ENCODE data around the gene LRRTM1. TPM values are rescaled to one million over a fixed set of nuclear protein-coding genes. Genes with fewer than 3 reads are reported as not detected.

Gene LRRTM1
- 7.2 TPM for total RNA-seq

DNA sequence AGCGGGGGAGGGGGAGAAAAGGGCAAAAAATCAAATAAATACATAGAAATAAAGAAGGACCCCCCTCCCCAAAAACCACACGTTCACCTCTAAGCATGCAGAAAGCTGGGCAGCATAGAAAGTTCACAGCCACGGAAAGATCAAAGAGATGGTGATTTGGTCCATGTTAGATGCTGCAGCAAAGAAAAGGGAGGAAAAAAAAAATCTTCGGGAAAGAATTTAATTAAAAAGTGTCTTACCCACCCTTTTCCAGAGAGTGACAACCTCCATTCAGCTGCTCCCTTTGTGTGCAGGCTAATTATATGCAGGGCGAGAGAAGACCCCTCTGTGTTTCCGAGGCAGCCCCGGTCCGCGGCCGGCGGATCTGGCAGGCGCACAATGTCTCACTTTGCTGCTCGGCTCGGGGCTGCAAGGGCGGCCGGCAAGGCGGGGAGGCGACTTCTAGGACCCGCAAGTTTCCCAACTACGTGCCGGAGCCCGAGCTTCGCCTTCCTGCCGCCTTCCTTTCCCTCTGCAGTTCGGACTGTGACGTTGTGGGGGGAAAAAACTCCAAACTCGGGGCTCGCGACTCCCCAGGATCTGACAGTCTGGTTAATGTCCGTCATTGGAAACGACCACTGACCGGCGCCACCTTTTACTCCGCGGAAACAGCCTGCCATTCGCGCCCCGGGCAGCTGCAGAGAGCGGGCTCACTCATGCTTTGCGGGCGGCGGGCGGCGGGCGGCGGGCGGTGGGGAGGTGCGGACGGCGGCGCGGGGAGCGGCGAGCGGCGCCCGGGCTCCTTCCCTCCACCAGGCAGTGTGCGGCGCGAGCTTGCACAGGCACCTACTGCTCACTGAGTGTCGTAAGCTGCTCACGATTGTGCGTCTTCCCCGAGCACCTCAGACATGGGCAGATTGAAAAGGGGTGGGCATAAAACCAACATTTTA is at the start of gene LRRTM1:
Gene LRRTM1, minus strand, starts transcription at position 844 of the 929 bp plus-strand sequence. CDS start 933 bp downstream, outside the sequence.
- no peak for ATAC-seq
- intact Hi-C loops (cut with DNase I) = no loop called here
- no peak for DNase-seq (ENCODE audit: low spot score)

DNA sequence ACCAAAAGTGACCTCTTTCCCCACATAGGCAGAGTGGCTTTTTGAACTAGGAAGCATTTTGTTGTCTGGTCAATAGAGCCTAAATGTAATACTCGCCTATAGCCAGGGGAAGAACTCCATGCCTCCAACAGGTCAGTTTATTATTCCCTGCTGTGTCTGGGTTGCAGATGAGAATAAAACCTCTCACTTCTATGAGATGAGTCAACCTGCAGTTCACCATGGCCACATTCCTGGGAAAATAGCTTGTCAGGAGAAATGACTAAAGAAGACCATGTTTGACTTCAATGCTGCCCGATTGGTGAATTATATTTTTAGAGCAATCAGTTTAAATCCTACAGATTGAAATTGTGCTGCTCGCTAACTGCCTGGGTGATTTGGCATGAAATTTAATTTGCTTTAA is 46.7 kb upstream of the LRRTM1 start:
- intact Hi-C loops (cut with DNase I) = no loop called here
- ATAC-seq (no peak), DNase-seq (ENCODE audit: low spot score) (no peak)

DNA sequence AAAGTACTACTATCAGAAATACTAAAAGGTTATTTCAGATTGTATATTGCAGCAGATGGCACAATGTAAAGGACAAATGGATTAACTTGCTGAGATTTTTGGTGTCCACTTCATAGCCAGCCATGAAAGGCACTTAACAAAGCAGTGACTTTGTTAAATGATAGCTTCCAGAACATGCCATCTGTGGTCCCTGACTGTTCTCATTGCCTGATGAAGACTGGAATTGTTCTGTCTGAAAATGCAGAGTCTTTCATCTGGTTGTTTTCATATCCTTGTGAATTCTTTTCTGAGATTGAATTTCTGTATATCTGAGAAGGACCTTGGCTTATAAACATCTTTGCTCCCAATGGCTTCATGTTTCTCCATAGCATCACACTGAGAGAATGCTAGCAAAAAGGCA is 44.4 kb upstream of the LRRTM1 start:
- intact Hi-C loops (cut with DNase I) = no loop called here
- DNase-seq (ENCODE audit: low spot score) (no peak), ATAC-seq (no peak)

DNA sequence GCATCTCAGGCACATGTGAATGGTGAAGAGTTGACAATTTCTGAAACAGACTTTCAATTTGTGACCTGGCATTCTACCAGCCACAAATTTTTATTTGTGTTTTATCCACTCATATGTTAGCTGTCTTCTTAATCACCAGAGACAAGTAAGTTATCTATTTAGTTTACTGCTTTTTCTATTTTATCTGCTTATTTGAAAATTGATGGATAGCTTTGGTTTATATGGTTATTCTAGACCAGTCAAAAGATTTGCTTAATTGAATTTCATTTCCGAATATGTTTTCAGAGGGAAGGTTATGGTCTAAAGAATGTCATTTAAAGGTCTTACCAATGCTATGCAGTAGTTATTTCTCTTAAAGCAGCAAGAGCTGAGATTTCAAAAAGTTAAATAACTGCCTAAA is 43.5 kb upstream of the LRRTM1 start:
- DNase-seq (ENCODE audit: low spot score) (no peak), ATAC-seq (no peak)
- intact Hi-C loops (cut with DNase I) = no loop called here

GRCh38 chr2:80340022-80340421 is 35.5 kb upstream of the LRRTM1 start:
- DNase-seq (ENCODE audit: low spot score) (no peak), ATAC-seq (no peak)
- intact Hi-C loops (cut with DNase I) = no loop called here

GRCh38 chr2:80338794-80339193 is 34.2 kb upstream of the LRRTM1 start:
- intact Hi-C loops (cut with DNase I) = no loop called here
- ATAC-seq (no peak), DNase-seq (ENCODE audit: low spot score) (no peak)

- DNase-seq (ENCODE audit: low spot score) = no peak
- ATAC-seq = no peak
- intact Hi-C loops (cut with DNase I) = no loop called here
Measured at GRCh38 chr2:80335411-80335810, 30.9 kb upstream of the LRRTM1 start.

DNA sequence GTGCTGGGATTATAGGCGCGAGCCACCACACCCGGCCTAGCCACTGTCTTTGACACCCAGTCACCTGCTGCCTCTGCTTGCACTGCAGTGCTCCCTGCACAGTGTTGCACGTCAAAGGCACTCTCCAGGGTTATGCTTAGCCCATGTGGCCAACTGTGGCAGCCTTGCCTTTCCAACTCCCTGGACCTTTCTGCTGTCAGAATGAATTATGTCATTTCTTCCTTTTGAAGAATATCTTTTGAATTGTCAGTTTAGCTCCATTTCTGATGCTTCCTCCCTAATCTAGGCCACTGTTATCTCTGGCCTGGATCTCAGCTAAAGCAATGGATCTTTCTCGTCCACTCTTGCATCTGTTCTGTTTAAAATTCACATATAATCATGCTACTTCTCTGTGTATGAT is 29.3 kb upstream of the LRRTM1 start:
- DNase-seq (ENCODE audit: low spot score) (no peak), ATAC-seq (no peak)
- intact Hi-C loops (cut with DNase I) = no loop called here

- no peak for DNase-seq (ENCODE audit: low spot score)
- no peak for ATAC-seq
- intact Hi-C loops (cut with DNase I) = no loop called here
Measured at GRCh38 chr2:80330527-80331450, 26.2 kb upstream of the LRRTM1 start.

- DNase-seq (ENCODE audit: low spot score) (no peak), ATAC-seq (no peak)
- intact Hi-C loops (cut with DNase I) = no loop called here
Measured at GRCh38 chr2:80329491-80329890, 24.9 kb upstream of the LRRTM1 start.

- DNase-seq (ENCODE audit: low spot score) (no peak), ATAC-seq (no peak)
- intact Hi-C loops (cut with DNase I) = no loop called here
Measured at GRCh38 chr2:80328159-80328571, 23.6 kb upstream of the LRRTM1 start.

DNA sequence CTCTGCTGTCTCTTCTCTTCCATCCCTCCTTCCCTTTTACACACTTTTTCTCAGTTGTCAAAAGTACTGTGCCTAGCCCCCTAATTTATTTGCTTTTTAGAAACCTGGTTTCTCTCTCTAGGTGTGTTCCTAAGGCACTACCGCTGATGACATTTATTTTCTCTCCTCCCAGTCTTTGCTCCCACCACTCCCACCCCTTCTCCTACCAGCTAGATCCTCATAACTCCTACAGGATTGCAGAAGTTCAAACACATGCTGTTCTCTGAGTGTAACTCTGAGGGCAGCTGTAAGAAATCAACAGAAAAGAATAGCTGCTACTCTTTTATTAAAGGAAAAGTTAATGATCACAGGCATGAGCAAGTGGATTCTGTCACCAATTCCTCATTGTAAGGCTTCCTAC is 22.3 kb upstream of the LRRTM1 start:
- DNase-seq (ENCODE audit: low spot score) = no peak
- intact Hi-C loops (cut with DNase I) = no loop called here
- ATAC-seq = no peak

- DNase-seq (ENCODE audit: low spot score) = no peak
- intact Hi-C loops (cut with DNase I) = no loop called here
- ATAC-seq = no peak
Measured at GRCh38 chr2:80326214-80326613, 21.7 kb upstream of the LRRTM1 start.

DNA sequence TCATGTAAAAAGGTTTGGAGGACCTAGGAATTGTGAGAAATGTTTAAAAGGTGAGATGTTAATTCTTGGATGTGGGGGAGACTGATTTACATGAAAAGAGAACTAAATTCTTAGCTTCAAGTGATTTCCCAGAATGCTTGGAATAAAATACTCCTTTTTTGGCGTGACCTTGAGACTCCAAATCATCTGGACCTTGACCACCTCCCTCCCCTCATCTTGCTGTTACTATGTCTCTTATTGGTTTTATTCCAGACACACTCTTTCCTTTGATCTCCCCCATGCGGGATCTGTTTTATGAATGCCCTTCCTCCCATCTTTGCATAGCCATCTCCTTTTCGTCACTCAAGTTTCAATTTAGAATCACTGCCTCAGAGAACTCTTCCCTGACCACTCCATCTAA is 20.0 kb upstream of the LRRTM1 start:
- intact Hi-C loops (cut with DNase I) = no loop called here
- ATAC-seq = no peak
- DNase-seq (ENCODE audit: low spot score) = no peak

GRCh38 chr2:80323610-80324009 is 19.1 kb upstream of the LRRTM1 start:
- no peak for DNase-seq (ENCODE audit: low spot score)
- intact Hi-C loops (cut with DNase I) = no loop called here
- ATAC-seq = no peak

DNA sequence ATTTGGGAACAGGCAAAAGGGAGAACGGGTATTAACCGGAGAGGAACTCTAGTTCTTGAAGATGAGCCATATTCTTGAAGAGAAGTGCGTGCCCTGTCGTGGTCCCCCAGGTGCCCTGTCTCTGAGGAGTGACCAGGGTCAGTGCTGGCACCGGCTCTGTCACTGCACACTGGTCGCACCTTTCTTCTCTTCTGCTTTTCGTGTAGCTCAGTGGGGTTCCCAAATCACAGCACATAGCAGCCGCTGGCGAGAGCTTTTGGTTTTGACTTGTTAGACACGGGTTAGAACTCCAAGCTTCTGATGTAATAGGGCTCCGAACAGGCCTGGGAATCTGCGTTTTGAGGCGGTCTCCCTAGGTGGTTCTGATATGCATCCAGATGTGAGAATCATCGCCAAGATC is 18.4 kb upstream of the LRRTM1 start:
- ATAC-seq (no peak), DNase-seq (ENCODE audit: low spot score) (no peak)
- intact Hi-C loops (cut with DNase I) = no loop called here

DNA sequence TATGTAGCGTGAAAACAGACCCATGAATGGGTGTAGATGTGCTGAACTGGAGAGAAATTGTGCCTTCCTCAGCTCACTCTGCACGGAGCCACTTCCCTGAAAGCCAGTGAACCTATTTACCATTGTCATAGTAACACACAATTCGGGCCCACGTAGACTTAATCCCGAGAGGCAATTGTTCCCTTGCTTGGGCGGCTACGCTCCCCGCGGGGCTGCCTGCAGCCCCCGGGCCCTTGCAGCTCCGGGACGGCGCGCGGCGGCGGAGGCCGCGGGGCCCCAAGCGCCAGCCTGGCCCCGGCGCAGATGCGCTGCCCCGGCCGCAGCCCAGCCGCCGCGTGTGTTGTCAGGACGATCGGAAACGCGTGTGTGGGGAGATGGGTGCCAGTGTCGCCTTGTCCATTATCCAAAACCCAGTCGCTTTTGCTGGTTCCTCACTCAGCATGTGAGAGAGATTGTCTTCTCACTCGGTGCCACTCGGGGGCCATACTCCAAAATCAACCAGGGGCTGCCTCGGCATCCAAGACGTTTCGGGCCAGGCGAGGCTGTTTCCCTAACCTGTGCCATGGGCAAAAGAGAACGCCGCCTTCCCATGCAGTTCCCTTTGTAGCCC is 17.9 kb upstream of the LRRTM1 start:
- ATAC-seq = no peak
- intact Hi-C loops (cut with DNase I) = no loop called here
- no peak for DNase-seq (ENCODE audit: low spot score)

GRCh38 chr2:80312282-80312839 is 7.8 kb upstream of the LRRTM1 start:
- intact Hi-C loops (cut with DNase I) = no loop called here
- ATAC-seq (no peak), DNase-seq (ENCODE audit: low spot score) (no peak)

DNA sequence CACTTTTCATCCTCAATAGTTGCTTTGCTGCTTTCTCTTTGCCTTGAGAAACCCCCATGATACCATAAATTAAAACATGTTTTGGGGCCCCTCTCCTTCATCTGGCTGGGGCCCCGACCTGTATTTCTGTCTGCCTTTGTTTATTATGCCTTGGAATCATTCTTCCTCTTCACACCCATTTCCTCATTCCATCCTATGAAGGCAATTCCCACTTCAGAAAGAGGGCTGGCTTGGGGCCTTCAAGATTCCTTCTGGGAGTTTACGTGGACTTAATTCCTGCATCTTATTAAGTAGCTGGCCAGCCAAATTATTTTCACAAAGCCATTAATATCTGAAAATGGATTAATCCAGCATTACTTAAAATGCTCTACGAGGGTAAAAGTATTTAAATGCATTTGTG is 6.8 kb upstream of the LRRTM1 start:
- intact Hi-C loops (cut with DNase I) = no loop called here
- ATAC-seq (no peak), DNase-seq (ENCODE audit: low spot score) (no peak)

Measured in sciatic nerve (tissue), 2 donors.